GM18511 (cell line): ENCODE measurements around the gene RPS27A.
"Not testable (repeated sequence)": the region's sequence is repeated elsewhere in the genome, so short reads cannot be mapped to it uniquely, and the experiment has no call there.

Experiments used
- ATAC-seq: cut with Tn5 transposase; IDR thresholded peaks from one replicate; pipeline ENCODE4 v1.9.1; 2021; ENCODE audit warnings: mild to moderate bottlenecking, moderate library complexity; ENCODE audit not compliant: unreplicated experiment

The RPS27A gene

GRCh38 chr2:55236992-55237543 is 4.6 kb downstream of the RPS27A start:
- no peak for ATAC-seq

DNA sequence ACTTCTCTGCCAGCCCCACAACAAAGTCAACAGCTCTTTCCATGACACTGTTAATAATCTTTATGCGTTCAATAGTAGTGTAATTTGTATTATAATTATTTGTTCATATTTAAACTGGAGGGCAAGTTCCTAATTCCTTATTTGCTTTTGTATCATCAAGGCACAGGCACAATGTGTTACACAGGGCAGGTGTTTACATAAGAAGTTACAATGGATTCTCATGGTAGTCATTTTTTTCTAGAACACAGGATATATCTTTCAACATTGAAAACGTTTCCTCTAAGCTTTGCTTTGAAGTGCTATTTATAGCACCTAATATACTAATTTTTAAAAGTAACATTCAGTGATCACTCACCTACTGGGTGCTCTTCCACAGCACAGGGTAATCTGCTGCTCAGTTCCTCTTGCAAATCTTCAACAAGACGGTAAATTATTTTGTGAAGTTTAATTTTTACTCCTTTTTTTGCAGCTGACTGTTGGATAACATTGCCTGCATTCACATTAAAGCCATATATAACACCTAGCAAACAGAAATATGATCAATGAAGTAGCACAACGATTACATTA is 7.3 kb downstream of the RPS27A start:
- ATAC-seq = no peak

DNA sequence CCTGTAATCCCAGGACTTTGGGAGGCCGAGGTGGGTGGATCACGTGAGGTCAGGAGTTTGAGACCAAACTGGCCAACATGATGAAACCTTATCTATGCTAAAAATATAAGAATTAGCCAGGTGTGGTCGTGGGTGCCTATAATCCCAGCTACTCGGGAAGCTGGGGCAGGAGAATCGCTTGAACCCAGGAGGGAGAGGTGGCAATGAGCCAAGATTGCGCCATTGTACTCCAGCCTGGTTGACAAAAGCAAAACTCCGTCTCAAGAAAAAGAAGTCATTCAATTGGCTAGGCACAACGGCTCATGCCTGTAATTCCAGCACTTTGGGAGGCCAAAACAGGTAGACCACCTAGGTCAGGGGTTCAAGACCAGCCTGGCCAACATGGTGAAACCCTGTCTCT is 9.1 kb downstream of the RPS27A start:
- not testable (repeated sequence) for ATAC-seq

GRCh38 chr2:55242617-55243016 is 10.1 kb downstream of the RPS27A start:
- no peak for ATAC-seq

- no peak for ATAC-seq
These were observed 12.9 kb downstream of the RPS27A start for GRCh38 chr2:55245411-55245810.

- ATAC-seq = no peak
These were observed 14.5 kb downstream of the RPS27A start for GRCh38 chr2:55247025-55247424.

GRCh38 chr2:55252832-55253231 is 20.3 kb downstream of the RPS27A start:
- no peak for ATAC-seq

GRCh38 chr2:55259586-55259985 is 27.1 kb downstream of the RPS27A start:
- ATAC-seq = not testable (repeated sequence)

DNA sequence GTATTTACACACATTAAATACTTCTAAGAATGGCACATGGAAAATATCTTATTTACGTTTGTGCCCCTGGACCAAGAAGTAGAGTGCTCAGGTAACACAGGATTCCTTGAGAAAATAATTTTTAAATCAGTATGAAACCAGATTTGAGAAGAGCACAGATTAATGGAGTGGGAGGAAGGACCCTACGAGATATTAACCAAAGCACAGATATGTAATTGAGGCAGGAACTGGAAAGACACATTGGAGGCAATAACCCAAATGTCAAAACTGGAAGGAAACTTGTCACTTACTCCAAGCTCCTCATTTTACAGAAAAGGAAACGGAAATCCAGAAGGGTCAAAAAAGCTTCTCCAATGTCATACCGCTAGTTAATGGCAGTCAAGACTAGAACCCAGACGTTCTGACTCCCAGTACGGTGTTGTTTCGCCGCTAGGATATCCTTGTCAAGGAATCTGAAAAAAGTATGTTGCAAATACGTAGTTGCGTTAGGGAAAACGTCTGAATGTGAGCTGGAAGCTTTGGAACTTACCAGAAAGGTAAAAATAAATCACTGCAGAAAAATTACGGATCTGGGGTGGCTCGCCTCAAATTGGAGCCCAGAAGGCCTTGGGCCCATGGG is 35.9 kb downstream of the RPS27A start:
- no peak for ATAC-seq

DNA sequence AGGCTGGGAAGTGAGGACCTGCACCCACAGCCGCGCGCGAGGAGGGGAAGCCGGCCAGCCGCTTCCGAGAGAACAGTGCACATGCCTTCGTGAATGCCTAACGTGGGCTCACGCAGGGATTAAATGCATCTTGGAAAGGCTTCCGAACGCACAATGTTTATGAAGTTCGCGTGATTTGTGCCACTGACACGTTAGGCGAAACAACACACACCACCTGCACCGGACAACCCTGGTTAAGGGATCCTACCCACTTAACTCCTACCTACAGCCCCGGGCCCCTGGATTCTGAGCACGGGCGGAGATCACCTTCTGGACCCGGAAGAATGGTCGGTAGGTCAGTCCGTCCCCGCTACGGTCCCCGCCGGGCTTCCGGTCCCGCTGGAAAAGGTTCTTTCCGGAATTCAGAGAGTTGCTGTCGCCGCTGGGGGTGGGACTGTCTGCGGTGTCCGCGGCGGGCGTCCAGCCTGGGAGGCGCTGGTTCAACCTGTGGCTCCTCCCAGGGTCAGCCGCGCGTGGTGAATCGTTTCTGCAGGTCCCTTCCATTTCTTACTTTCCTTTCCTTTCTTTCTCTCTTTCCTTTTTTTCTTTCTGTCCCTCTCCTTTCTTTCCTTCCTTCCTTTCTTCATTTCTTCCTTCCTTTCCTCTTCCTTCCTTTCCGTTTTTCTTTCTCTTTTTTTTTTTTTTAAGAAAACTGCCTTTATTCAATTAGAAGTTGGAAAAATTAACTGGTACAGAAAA is 36.6 kb downstream of the RPS27A start, which contains the start of gene MTIF2:
MTIF2 (minus strand) TSS at position 325 of the 738 bp plus-strand sequence. CDS start 5,373 bp downstream, outside the sequence.
- ATAC-seq = peak; percentile 97

GRCh38 chr2:55269645-55269990 is 37.1 kb downstream of the RPS27A start:
- ATAC-seq = no peak

- ATAC-seq = not testable (repeated sequence)
These were observed 41.9 kb downstream of the RPS27A start for GRCh38 chr2:55274346-55274745.

GRCh38 chr2:55277310-55277709 is 44.8 kb downstream of the RPS27A start:
- no peak for ATAC-seq

- ATAC-seq = not testable (repeated sequence)
These were observed 46.8 kb downstream of the RPS27A start for GRCh38 chr2:55279214-55279835.

DNA sequence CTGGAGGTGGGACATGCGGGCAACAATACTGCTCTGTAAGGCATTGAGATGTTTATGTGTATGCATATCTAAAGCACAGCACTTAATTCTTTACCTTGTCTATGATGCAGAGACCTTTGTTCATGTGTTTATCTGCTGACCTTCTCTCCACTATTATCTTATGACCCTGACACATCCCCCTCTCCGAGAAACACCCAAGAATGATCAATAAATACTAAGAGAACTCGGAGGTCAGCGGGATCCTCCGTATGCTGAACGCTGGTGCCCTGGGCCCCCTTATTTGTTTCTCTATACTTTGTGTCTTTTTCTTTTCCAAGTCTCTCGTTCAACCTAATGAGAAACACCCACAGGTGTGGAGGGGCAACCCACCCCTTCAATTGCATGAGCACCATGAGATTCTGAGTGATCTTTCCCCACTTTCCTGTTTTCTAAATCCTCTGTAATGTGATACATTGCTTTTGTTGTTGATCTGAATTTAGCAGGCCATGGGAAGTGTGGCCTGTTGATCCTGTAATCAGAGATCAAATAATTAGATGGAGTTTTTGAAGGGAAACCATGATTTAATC is 47.5 kb downstream of the RPS27A start:
- ATAC-seq = not testable (repeated sequence)

DNA sequence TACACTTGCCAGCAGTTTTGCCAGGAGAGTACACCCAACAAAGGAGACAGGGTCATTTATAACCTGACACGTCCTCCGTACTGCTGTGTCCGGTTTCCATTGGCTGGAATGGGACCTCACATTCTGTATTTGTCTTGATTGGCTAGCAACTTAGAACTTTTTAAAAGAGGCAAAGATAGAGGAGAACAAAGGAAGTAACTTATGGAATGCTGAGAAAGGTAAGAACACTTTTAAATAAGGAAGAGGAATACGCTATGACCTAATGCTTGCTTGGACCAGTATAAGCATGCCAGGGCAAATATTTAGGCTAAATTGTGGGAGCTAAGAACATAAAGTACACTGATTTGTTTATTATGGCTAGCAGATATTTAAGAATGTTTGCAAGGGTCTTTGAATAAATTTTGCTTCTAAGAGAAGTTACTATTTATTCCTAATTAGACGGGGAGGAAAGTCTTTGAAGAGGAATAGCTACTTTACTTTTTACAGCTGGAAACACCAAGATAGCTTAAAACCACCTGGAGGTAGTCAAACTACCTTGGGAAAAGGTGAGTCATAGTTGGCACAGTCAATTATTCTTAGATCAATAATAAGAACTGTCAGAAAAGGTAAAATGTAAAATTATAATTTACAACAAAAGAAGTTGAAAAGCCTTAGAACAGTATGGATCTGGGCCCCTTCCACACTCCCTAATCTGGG is 48.5 kb downstream of the RPS27A start:
- ATAC-seq = not testable (repeated sequence)

DNA sequence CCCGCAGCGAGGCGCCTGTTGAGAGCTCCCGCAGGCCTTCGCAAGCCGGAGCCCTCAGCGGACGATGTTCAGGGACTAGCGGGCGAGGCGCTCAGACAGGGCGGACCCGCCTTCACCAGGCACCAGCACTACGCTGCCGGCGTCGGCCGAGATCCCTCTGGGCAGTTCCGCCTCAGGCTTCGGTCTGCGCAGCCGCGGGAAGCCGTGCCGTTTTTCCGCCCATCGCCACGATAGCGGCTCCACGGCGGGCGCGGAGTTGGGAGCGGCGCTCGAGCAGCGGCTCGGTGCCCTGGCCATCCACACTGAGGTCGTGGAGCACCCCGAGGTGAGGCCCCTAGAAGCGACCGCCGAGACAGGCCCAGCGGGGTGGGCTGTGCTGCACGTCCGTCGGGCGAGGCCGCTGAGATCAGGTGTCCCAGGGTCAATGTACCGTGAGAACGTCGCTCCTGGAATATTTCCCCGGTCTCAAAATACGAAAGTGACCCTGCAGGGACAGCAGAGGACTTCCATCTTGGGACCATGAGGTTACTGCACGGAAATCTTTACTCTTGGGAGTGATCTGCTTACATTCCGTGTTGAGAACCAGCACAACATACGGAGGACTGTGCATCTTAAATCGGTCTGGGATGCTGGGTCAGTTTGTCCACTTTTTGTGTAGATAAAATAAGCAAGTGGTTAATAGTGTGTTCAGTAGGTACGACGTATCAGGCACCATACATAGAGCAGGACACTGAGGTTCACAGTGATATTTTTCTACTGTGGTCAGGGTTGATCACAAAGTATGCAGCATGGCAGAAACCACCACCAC is 49.8 kb downstream of the RPS27A start:
- ATAC-seq = peak; percentile 98

GRCh38 chr2:55283083-55283482 is 50.6 kb downstream of the RPS27A start:
- ATAC-seq = no peak
